ENCODE measurements around the gene ERCC6L2.

ERCC6L2 gene

DNA sequence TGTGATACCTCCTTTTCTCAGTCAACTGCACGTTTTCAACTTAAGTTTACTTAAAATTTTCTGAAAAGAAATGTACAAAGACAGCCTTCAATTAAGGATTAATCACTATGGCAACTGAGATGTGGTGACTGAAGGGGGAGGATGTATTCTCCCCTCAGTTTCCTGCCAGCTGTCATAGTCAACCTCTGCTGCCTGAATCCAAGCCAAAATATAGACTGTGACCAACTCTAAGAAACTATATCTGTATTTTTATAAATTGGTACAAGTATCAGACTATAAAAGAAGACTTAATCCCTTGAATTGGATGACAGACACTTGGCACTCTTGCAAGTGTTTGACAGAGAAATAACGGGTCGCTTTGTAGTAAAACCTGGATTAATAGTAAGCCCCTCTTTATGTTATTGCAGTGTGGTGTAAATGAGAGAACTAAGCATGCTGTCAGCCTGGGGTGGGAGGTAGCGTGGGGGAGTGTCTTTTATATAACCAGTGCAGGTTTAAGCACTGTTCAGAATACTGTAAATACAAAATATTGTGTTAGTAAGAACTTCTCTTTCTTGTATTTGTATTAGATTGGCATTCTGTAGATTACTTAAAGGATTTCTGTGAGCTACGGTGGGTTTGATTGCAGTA is 106.4 kb downstream of the ERCC6L2 start:
- no peak for DNase-seq

DNA sequence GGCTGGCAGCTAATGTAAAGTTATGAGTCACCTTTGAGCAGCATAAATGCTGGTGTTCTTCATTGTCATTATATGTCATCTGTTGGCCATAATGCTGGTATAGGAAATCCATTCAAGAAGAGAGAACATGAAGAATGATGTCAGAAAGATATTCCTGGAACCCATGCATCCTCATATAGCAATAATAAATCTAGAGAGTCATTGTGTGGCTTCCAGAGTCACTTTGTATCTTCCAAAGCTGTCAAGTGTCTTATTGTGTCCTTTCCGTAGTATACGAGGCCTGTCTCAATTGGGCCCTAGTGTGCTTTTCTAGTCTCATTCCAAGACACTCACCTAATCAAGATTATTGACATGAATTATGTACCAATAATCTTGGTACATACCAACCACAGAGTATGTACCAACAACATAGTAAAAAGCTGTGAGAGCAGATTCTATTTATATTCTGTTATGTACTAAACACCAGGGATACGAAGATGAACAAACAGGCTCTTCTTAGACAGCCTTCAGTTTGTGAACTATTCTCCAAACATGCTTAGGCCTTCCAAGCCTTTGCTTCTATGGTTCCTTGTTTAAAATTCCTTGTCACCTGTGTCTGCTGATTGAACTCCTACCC is 110.1 kb downstream of the ERCC6L2 start:
- DNase-seq: no peak

DNA sequence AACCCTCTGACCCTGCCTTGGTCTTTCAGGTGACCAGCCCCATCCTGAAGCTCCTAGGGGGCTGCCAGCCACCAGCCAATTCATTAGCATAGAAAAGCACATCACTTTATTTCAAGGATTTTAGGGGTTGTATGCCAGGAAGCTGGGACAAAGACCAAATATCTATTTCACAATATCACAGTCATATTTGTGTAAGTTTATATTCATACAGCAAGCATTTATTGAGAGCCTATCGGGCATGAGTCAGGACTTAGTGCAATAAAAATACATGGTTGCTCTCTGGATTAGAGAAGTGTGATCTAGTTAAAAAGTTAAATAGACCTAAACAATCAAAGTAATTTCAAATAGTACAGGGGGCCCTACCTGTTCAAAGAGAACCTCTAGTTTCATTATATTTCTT is 113.8 kb downstream of the ERCC6L2 start:
- DNase-seq: no peak

DNA sequence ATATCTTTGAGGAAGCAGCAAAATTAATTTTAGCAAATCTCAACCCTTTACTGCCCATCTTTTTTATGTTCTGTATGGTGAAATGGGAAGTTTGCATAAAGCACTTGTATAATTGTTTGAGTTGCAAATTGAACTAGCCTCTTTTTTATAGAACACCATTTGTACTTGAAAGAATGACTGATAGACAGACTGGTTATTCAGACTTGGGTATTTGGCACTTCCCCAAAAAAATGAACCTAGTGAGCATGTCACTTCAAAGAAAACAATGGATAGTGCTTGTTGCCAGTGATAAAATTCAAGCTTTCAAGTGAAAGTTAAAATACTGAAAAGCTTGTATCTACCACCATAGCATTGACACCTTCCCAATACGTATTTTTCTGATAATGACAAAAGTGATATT is 115.8 kb downstream of the ERCC6L2 start:
- no peak for DNase-seq

DNA sequence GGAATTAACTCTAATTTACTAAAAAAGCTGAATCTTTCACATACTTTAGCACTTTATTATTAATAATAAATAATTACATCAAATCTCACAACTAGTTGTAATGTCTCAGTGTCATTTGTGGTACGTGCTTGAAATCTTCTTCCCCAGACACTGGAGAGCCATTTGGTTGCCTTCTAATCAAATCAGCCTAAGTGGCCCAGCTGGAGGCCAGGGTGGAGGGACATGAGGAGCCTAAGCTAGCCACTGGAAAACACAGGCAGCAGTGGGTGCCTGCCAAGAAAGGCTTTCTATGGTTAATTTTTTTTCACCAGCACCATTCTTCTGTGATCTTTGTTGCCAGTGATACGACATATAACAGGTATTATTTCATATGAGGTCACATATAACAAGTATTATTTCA is 117.0 kb downstream of the ERCC6L2 start:
- DNase-seq: no peak

DNA sequence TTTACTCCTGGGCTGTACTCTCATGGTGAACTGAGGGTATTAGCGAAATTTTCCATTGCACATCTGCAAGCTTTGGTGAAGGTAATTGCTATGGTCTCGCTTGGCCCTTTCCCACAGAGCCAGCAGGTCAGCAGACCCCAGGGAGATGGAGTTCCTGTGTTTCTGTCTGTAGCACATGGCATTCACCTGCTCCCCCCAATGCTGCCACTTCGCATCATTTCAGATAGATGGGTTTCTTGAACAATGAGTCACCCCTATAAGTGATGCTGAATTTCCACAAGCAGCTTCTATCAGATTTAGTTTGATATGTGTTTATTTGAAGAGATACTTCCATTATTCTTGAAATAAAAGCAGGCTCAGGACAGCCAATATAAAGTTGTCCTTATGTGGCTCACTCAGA is 117.8 kb downstream of the ERCC6L2 start:
- DNase-seq: peak; percentile 29

DNA sequence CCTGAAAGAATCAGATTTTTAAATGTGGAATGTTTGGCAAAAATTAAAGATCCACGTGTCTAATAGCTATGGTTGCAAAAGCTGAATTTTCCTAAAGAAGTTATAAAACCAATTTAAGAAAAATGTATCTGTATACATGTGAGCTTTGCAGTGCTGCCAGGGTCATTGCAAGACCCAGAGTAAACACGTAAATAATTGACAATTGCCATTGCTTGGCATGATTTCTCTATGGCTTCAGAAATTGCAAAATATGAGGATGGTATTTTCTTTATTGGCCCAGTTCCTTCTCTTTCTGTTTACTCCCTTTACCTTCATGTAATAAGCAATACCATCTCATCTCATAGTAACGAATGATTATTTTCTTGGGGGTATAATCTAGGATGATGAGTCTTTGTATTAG is 123.9 kb downstream of the ERCC6L2 start:
- DNase-seq: no peak

DNA sequence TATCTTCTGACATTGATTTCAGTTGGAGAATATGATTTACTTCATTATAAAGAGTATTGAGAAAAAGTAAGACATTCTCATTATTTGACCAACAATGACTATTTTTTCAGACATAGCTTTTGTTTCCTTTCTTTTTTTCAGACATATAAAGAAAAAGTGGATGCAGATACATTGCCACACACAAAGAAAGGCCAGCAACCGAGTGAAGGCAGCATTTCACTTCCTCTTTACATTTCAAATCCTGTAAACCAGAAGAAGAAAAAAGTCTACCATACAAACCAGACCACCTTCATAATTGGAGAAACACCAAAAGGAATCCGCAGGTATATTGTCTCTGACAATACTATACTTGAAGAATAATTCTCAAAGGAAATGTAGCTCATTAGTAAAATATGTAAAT is 128.9 kb downstream of the ERCC6L2 start:
- no peak for DNase-seq

DNA sequence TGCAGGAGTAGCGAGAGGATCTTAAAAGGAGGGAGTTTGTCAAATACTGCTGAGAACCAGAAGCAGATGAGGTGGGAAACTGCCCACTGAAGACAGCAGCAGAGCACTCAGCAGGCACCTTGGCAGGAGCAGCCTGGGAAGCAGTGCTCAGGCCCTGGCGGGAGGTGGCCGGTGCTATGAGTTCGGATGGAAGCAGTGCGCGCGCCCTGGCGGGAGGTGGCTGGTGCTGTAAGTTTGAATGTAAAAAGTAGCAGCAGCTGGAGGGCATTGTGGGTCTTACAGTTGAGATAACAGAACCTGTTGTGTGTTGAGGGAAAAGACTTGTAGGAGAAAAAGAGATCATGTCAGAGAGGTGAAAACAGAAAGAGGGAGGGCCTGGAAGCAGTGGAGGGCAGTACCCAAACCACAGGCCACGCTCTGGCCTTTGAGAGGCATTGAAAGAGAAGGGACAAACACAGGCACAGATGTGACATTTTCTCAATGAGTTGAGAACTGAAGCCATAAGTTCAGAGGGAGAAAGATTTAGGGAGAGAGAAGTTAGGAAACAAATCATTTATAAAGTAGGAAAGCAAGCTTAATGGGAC is 130.9 kb downstream of the ERCC6L2 start:
- no peak for DNase-seq

DNA sequence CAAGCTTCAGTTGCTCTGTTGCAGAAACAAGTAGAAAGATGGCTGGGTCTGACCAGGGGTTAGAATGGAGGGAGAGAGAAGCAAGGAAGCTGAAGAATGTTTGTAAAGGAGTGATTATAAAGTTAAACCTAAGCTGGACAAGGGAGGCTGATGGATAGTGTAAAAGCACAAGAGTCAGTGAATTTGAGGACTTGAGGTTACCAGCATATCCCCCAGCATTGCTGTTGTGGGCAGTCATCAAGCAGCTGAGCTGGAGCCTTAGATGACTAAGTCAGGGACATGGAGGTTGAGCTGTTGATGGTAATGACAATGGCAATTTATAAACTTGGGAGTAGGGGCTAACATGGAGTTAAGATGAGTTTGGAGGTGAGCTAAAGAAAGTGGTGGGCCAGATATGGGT is 131.5 kb downstream of the ERCC6L2 start:
- no peak for DNase-seq

DNA sequence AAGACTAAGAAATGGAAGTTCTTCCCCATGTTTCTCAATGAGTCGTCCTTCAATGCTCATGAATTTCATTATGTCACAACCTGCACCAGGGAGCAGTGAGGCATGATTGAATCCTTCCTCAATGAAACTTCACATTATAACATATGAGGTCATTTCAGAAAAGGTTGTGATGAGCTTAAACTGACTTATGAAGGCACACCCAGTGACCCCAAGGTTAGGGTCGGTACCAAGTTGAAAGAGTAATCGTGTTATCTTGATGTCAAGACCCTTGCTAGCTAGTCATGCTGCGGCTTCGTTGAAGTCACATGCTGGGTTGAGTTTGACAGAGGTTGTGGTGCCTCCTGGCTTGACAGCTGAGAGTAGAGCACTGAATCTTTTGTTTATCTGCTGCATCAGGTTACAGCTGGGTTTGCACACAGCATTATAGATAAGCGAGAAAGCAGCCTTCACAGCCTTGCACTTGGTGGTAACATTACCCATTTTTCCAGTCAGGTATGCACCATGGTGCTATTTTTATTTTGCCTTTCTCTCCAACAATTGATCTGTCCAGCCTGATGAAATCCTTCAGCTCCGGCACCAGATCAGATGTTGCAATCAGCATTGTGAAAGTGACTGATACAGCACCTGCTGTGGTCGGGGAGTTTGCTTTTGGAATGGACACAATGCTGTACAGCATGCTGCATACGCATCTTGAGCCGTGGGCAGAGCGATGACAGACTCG is 133.2 kb downstream of the ERCC6L2 start:
- DNase-seq: no peak

DNA sequence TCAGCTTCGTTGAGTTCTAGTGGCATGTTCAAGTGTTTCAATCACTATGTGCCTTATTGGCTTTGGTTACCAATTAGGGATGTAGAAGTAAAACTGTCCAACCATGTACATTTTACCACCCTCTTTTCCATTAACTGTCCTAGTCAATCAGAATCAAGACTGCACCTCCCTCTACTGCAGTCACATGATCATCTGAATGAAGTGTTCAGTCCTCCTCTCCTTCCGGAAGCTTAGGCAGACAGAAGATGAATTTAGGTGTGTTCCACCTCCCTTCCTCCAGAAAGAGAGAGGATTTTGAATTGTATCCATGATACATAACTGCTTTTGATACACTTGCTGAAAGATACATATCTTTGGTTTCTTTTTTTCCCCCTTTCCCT is 133.7 kb downstream of the ERCC6L2 start:
- no peak for DNase-seq

DNA sequence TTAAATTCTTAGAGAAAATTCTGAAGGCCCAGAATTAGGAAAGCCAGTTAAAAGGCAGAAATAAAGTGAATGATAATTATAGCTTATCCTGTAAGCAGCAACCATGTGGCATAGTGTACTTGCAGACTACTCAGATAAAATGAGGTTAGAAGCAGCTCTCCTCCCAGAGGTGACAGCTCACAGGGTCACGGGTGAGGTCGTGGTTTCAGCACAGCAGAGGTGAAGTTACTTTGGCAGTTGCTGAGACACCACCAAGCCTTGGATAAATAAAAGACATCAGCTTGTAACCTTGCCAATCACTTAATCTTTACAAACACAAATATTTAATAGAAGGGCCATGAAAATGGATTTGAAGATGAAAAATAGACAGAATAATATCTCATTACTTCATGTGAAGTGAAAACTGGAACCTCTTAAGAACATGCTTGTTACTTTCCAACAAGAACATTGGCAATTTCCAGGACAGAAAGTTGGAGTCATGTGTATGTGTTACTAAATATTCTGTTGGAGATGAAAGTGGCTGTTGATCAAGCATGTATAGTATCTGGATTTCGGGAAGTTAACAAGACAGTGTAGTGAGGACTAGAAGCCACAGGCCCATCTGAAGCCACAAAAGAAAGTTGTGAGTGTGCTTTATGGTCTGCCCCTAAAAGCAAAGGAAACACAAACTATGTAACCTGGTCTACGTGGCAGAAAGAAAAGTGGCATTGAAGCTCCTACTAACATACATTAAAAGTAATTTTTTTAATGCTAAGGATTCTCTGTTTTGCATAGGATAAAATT is 134.4 kb downstream of the ERCC6L2 start:
- peak; percentile 52 for DNase-seq

DNA sequence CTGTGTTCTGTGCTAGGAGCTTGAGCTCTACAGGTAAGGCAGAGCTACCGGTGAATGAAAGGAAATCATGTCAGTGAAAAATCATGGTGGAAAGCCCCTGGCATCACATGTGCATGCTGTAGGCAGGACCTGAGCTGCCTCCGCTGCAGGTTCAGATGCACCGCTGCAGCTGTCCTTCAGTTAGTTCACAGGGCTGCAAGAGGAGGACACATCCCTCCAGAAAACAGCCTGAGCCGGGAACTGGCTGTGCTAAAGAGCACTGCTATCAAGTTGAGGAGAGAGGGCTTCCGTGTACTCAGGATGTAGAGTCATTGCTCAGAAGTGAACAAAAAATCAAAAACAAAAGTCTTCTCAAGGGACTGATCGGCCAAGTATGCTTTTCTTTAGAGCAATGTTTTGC is 138.6 kb downstream of the ERCC6L2 start:
- peak; percentile 50 for DNase-seq

DNA sequence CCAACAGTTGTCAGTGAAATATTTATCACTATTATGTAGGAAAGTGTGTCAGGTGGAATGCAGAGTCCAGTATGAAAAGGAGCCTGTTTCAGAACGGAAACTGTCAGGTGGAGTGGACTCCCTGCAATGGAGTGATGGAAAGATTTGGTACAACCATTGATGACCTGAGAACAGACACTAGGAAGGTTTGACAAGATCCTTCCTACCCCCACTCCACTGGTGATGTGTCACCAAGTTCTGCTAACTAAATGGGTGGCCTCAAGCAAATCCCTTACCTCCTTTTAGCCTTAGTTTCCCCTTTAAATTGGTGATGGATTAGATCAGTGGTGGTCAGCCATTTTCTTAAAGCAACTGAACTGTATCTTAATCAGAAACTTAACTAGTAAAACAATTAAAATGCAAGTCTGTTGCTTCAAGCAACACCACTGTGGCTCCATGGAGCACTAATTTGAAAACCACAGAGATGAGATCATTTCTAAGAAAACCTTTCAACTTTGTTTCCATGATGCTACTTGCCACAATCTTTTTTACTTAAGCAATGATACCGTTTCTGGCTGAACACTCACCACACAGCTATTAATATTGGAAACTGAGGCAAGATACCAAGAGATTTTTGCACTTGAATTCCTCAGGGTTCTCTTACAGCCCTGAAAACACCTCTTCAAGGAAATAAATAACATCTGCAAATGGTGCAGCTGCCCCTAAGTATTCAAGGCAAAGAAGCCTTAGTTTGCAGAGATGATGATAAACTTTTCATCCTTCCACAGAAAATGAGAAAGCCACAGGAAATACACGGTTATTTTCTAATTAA is 140.6 kb downstream of the ERCC6L2 start:
- peak; percentile 61 for DNase-seq
